Stimulated activated CD4-positive, alpha-beta T cell treated with anti-CD3 and anti-CD28 coated beads, Interleukin-15, amount 100 ng/mL, for 24 hours (primary cell): ENCODE results near the gene ZNF526.

Experiments used
- DNase-seq: peaks from one replicate; pipeline ENCODE4 v3.0.0-alpha.2; 2020

The ZNF526 gene

GRCh38 chr19:42197375-42197817, 22.7 kb upstream of the ZNF526 start:
- DNase-seq, result no peak

- peak; percentile 66 for DNase-seq
Measured at GRCh38 chr19:42198676-42199439, 21.3 kb upstream of the ZNF526 start.

GRCh38 chr19:42199440-42200115, 20.5 kb upstream of the ZNF526 start:
- peak; percentile 75 for DNase-seq

- DNase-seq, result no peak
Measured at GRCh38 chr19:42200116-42200715, 19.9 kb upstream of the ZNF526 start.

GRCh38 chr19:42201489-42202289, 18.4 kb upstream of the ZNF526 start:
- peak; percentile 62 for DNase-seq

- no peak for DNase-seq
Measured at GRCh38 chr19:42202290-42202880, 17.7 kb upstream of the ZNF526 start.

- no peak for DNase-seq
Measured at GRCh38 chr19:42203700-42204099, 16.4 kb upstream of the ZNF526 start.

GRCh38 chr19:42204664-42205063, 15.4 kb upstream of the ZNF526 start:
- no peak for DNase-seq

GRCh38 chr19:42206871-42207755, 13.0 kb upstream of the ZNF526 start:
- DNase-seq, result no peak

- no peak for DNase-seq
Measured at GRCh38 chr19:42207767-42208271, 12.3 kb upstream of the ZNF526 start.

GRCh38 chr19:42208612-42209011, 11.5 kb upstream of the ZNF526 start:
- DNase-seq, result no peak

- no peak for DNase-seq
Measured at GRCh38 chr19:42212886-42213285, 7.2 kb upstream of the ZNF526 start.

GRCh38 chr19:42214810-42215485, 5.2 kb upstream of the ZNF526 start:
- DNase-seq, result no peak

- peak; percentile 51 for DNase-seq
Measured at GRCh38 chr19:42216653-42217519, 3.2 kb upstream of the ZNF526 start.

- DNase-seq, result peak; percentile 99
Measured at GRCh38 chr19:42217520-42218437, 2.3 kb upstream of the ZNF526 start, which contains the start of gene DEDD2. Gene DEDD2 (minus strand): TSS chr19:42217677. CDS start chr19:42217007, 670 bp downstream.

GRCh38 chr19:42220751-42221097, 612 bp downstream of the ZNF526 start:
- DNase-seq, result no peak

GRCh38 chr19:42224940-42225717, 5.0 kb downstream of the ZNF526 start:
- no peak for DNase-seq
